Bronchial epithelial cell (primary cell): ENCODE measurements around the gene BRF1. TPM values are rescaled to one million over a fixed set of nuclear protein-coding genes. Genes with fewer than 3 reads are reported as not detected.
A peak's percentile ranks its signal among the peaks of the same experiment; 100 is the strongest.

Experiments used
- DNase-seq: peaks from one replicate; pipeline ENCODE4 v3.0.0-alpha.2; 2010; ENCODE audit warnings: low read depth
- FAIRE-seq: peaks from 2 replicates; lab custom pipeline; 2011; peaks lifted over from hg19 to GRCh38; lab: Jason Lieb, UNC
- H3K27me3 ChIP-seq: 2 replicates; pipeline ENCODE4 v1.5.1; 2011; ENCODE audit warnings: low read length; ENCODE audit not compliant: control insufficient read depth, insufficient read depth
- H3K36me3 ChIP-seq: 2 replicates; pipeline ENCODE4 v1.5.1; 2011; ENCODE audit warnings: low read length; ENCODE audit not compliant: control insufficient read depth, insufficient read depth
- H3K4me3 ChIP-seq: 2 replicates; pipeline ENCODE4 v1.5.1; 2011; ENCODE audit warnings: mild to moderate bottlenecking, low read depth, low read length, control low read depth
- total RNA-seq: library from RNA; depleted of rRNA; stranded (reverse); fragments of >200 nt; gene quantifications from 2 replicates; pipeline ENCODE4 v1.2.1, GENCODE V29; 2014
- TF ChIP-seq, protein P1 (sequence below): IDR thresholded peaks from 2 replicates; pipeline ENCODE4 v1.5.1; 2011; ENCODE audit warnings: mild to moderate bottlenecking, moderate library complexity, low read length, control low read depth, inconsistent platforms; ENCODE audit not compliant: insufficient read depth, severe bottlenecking

BRF1 gene
- total RNA-seq, 1 donor from 2014 or later, result 24.0 TPM

DNA sequence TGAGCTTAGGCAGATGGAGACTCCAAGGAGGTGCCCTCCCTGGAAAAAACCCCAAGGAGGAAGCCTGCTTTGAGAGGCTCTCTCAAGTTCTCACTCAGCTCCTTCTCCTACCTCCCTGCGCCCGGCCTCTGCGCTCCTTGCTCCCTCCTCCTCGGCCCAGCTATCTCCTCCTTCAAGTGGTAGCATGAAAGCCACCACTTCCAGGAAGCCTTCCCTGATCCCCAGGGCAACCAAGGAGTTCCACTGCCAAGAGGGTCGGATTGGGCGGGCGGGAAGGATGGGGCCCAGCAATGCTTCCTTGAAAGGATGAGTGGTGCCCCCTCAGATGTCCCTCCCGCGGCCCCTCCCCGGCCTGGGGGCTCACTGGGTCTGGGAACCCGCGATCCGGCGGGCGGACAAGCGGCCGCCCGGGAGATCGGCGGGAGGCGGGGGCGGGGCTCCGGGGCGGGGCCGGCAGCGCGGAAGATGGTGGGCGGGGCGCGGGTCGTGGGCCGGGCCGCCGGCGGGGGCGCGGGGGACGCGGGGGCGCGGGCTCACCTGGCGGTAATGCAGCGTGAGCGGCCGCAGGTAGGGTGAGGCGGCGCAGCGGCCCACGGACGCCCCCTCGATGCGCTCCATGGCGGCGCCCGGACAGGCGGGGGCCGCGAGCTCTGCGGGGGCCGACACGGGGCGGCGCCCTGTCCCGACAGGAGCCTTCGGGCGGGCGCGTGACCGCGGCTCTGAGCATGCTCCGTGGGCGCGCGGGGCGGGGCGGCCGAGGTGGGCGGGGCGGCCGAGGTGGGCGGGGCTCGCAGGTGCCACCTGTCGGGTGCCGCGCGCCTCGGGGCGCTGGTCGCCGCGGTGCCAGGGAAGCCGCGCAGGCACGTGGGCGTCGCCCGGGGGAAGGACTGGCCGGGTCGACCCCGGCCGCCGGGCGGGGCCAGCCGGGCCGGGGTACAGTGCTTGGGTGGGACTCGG is 119.9 kb downstream of the BRF1 start, which contains the start of gene NUDT14:
Gene NUDT14, minus strand, starts transcription at position 721 of the 957 bp plus-strand sequence. Its CDS starts 103 bp downstream, at position 618.
- TF ChIP-seq, protein P1, sequence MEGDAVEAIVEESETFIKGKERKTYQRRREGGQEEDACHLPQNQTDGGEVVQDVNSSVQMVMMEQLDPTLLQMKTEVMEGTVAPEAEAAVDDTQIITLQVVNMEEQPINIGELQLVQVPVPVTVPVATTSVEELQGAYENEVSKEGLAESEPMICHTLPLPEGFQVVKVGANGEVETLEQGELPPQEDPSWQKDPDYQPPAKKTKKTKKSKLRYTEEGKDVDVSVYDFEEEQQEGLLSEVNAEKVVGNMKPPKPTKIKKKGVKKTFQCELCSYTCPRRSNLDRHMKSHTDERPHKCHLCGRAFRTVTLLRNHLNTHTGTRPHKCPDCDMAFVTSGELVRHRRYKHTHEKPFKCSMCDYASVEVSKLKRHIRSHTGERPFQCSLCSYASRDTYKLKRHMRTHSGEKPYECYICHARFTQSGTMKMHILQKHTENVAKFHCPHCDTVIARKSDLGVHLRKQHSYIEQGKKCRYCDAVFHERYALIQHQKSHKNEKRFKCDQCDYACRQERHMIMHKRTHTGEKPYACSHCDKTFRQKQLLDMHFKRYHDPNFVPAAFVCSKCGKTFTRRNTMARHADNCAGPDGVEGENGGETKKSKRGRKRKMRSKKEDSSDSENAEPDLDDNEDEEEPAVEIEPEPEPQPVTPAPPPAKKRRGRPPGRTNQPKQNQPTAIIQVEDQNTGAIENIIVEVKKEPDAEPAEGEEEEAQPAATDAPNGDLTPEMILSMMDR, result no peak
- no peak for FAIRE-seq
- Histone ChIP-seq H3K4me3 (peak within 1 kb of the TSS; percentile 56), H3K36me3 (no peaks in the 10 kb centered on the region), H3K27me3 (peaks cover 2% of the 10 kb centered on the region)
- DNase-seq, result no peak

DNA sequence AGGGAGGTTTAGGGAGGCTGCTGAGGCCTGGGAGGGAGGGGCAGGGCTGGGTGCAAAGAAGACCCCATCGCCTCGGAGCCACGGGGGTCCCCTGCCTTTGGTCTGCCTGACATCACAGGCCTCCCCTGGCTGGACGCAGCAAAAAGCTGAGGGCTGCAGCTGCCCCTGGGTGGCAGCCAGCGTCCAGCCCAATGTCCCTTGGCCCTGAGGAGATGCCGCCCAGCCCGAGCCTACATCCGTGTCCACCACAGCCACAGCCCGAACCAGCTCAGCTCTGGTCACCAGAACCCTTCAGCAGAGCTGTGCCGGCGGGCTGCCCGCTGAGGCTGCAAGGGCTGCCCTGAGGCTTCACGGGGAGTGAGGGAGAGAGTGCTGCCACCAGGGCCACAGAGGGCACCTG is 121.6 kb downstream of the BRF1 start:
- DNase-seq (no peak), FAIRE-seq (no peak)
- TF ChIP-seq, protein P1, result no peak
- H3K27me3 ChIP-seq, result no peaks in the 10 kb centered on the region
- H3K36me3 ChIP-seq, result peaks cover 2% of the 10 kb centered on the region
- no peak overlapping the region for H3K4me3 ChIP-seq

DNA sequence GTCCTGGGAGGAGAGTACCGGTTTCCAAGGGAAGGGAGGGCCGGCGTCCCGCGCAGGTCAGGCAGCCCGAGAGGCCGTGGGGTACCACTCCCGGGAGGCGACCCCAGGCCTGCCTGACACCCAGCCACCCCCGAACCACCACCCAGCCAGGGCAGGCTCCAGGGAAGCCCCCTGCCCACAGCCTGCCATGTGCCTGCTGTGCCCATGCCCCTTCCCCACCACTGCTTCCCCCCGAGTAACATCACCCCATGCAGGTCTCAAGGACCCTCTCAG is 122.0 kb downstream of the BRF1 start:
- Histone ChIP-seq H3K27me3 (no peaks in the 10 kb centered on the region), H3K4me3 (no peak overlapping the region), H3K36me3 (peaks cover 2% of the 10 kb centered on the region)
- DNase-seq (no peak), FAIRE-seq (no peak)
- TF ChIP-seq, protein P1, result no peak

- TF ChIP-seq, protein P1, result no peak
- Histone ChIP-seq H3K27me3 (no peaks in the 10 kb centered on the region), H3K4me3 (no peak overlapping the region), H3K36me3 (peaks cover 2% of the 10 kb centered on the region)
- DNase-seq, result no peak
- no peak for FAIRE-seq
Observed at GRCh38 chr14:105178069-105178867, 122.5 kb downstream of the BRF1 start.

DNA sequence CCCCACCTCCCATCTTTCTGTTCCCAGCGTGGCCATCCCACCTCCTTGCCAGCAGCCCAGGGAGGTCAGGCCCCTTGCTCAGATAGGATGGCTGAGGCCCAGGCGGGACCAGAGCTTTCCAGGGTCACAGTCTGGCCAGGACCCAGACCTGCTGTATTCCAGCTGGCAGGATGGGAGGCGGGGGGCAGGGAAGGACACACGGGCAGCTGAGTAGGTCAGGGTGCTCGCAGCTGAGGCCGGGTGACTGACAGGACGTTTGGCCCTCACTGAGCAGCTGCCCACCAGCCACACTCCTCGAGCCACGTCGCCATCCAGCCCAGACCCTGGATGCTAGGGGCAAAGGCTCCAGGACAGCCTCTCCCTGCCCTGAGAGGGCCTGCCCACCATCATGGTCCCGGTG is 123.7 kb downstream of the BRF1 start:
- Histone ChIP-seq H3K27me3 (no peaks in the 10 kb centered on the region), H3K4me3 (no peak overlapping the region), H3K36me3 (peaks cover 2% of the 10 kb centered on the region)
- no peak for FAIRE-seq
- no peak for DNase-seq
- TF ChIP-seq, protein P1, result no peak
